NOMO-1 treated with dmso at 0.1 percent for 144 hours (cell line): ENCODE measurements around the gene CTSF.

Experiments used
- DNase-seq: peaks from one replicate; lab custom pipeline; 2025; ENCODE audit not compliant: unreplicated experiment; lab: John Stamatoyannopoulos, UW

CTSF gene

DNA sequence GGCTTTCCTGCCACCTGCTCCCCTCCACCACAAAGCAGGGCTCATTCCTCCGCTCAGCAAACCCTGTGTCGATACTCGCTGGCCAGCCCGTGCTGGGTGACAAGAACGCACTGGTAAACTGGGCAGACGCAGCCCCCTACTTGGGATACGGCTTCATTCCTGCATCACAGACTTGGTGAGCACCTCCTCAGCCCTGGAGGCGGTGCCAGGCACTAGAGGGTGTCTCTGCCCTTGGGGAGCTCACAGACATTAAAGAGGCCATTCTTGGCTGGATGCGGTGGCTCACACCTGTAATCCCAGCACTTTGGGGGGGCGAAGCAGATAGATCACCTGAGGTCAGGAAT is 28.6 kb downstream of the CTSF start:
- DNase-seq: no peak

DNA sequence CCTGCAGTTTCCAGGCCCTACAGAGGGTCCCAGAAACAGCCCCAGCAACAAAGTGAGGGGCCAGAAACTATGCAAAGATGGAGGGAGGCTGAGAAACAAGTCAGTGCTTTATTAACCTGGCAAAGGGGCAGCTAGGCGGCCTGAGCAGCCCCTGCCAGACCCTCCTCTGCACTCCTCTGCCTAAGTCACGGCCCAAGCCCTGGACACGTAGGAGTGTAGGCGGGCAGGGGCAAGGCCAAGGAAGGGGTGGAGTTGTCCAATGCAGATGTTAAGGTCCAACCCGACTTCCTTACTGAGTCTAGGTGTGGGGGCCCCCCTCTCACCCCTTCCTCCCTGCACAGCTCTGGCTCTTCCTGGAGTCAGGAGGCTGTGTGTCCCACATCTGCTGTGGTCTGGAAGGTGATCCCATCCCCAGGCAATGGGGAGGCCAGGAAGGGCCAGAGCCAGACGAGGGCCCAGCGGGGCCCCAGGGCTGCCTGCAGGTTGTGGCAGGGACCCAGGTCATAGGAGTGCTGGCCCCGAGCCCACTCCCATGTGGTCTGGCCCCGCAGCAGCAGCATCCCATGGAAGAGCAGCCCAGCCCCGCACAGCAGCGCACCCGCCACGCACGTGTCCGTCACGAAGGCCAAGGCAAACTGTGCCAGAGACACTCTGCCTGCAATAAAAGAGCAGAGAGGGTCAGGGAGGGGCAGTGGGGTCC is 29.1 kb downstream of the CTSF start:
- DNase-seq: no peak

DNA sequence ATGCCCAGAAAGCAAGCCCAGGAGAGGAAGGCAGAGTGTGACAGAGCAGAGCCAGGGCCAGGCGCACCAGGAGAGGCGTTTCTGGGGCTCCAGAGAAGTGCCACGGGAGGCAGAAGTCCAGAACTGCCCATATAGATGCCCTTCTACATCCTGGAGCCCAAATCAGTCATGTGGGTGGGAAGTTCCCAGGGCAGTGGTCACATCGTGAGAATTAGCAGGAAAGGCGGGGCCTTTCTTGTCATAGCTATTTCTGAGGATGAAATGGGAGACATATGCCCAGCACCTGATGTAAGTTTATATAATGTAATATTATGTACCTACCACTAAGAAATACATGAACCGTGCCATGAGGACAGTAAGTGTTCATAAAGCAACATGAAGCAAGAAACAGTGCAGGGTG is 35.6 kb downstream of the CTSF start:
- DNase-seq: no peak

DNA sequence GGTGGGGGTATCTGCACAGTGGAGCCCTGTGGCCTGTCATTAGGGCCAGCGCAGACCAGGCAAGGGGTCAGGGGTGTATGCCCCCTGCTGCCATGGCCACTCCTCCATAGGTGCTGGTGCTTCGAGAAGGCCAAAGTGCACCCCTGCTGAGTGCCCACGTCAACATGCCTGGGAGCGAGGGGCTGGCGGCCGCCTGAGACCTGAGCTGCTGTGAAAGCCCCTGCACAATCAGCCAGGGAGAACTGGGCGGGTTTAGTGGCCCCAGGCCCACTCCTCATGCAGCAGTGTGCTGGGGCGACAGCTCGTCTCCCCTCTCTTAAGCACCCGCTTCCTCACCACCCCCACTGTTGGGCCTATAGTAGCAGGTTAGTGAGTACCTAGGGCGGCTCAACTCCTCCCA is 36.6 kb downstream of the CTSF start:
- no peak for DNase-seq

DNA sequence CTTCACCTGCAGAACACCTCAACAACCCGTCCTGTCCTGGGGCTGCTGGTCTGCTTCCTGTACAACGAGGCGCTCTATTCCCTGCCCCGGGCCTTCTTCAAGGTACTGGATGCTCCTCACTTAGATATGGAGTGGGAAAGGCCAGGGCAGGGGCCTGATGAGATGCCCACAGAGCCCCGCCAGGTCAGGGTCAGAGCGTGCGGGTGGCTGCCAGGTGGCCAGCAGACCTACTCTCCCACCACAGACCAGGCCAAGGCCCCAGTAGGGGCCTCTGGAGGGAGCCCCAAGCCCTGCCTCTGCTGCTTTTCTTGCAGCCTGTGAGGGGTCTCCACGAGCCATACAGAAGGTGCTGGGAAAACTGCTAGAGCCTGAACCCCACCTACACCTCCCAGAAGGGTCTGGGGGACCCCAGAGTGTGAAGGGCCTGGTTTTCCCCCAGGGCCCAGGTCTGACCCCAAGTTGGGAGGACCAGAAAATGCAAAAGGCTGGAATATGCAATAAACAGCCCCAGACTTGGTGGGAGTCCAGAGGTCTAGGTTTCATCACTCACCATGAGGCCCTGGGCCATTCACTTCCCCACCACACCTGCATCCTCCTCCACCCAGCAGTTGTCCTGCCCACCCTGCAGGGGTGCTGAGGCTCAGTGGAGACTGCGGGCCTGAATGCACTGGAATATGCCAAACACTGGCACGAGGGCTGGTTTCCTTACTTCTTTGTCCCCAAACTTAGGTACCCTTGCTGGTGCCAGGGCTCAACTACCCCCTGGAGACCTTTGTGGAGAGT is 37.3 kb downstream of the CTSF start:
- DNase-seq: no peak

DNA sequence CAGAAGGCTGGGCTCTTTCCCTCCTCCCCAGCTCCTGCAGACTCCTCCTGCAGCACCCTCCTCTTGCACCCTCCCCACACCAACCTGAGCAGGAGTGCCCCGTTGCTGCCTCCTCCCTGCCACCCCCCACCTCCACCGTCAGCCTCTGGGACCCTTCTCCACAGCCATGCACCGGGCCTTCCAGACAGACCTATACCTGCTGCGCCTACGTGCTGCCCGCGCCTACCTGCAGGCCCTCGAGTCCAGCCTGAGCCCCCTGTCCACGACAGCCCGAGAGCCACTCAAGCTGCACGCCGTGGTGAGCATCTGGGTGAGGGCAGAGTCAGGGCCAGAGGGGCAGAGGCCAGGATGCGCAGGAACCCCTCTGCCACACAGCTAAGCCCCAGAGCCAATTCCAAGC is 38.8 kb downstream of the CTSF start:
- no peak for DNase-seq

DNA sequence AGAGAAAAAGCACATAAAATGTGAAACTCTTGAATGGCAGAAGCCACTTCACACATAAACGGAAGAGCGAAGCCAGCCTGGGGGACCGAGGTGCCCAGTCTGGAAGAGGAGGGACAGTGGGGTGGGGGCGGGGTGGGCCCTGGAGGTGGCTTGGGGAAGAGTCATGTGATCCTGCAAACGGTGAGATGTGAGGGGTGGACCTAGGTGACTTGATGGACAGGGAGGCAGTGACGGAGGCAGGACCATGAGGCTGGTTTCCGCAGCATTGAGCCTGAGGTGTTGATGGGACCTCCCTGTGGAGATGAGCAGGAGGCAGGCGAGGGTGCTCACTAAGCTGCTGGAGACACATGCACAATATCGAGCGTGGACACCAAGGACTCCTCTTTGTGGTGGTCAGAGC is 39.3 kb downstream of the CTSF start:
- no peak for DNase-seq

DNA sequence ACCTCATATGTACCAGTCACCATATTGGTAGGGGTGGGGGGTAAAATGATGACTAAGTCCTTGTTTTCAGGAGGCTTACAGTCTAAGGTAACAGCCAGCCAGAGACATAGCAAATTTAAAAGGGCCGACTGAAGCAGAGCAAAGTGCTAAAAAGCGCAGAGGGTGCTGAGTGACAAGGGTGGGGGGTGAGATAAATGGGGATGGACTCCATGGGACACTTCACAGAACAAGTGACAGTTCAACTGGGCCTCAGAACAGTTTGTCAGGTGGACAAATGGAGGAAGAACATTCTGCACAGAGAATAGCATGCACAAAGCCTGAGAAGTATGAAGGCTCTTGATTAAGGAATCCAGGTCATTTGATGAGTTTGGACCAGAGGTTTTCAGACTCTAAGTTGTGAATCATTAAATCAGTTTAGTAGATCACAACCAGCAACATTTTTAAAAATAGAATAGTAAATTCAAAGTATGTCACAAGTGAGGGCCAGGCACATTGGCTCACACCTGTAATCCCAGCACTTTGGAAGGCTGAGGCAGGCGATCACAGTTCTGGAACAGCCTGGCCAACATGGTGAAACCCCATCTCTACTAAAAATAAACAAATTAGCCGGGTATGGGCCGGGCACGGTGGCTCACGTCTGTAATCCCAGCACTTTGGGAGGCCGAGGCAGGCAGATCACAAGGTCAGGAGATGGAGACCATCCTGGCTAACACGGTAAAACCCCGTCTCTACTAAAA is 43.9 kb downstream of the CTSF start:
- no peak for DNase-seq

DNA sequence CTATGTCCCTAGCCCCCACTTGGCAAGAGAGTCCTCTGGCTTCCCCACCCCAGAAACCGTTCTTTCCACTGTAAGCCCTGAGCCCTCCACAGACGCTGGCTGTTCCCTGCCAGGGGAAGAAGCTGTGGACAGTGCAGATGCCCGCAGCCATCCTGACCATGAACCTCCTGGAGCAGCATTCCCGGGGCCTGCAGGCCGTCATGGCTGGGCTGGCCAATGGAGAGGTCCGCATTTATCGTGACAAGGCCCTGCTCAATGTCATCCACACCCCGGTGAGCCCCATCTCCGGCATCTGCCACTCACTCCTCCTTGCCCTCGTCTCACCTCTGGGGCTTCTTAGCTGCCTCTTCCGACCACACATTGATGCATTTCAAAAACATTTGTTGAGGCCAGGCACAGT is 44.8 kb downstream of the CTSF start:
- DNase-seq: no peak
